GM12878 (cell line): ENCODE measurements around the gene JADE2. TPM values are rescaled to one million over a fixed set of nuclear protein-coding genes. Genes with fewer than 3 reads are reported as not detected.

ENCODE experiments used
- ATAC-seq: fragments of 200-7000 bp; cut with Tn5 transposase; 3 replicates; pipeline ENCODE4 v1.9.1; 2020; ENCODE audit warnings: mild to moderate bottlenecking, moderate library complexity
- BruUV-seq: library from RNA; stranded (reverse); fragments of 400-500 nt; replicated peaks from 2 replicates; lab custom pipeline; 2021; lab: Mats Ljungman, UMichigan
- CTCF ChIA-PET: fragments of 300-600 bp; sonication (Branson Sonifier 250); formaldehyde crosslinking; extraction: SDS; loops from one replicate; lab custom pipeline; 2021; ENCODE audit warnings: inconsistent platforms; lab: Yijun Ruan, JAX
- POLR2A ChIA-PET: fragments of 350-600 bp; formaldehyde crosslinking; extraction: SDS; loops from one replicate; lab custom pipeline; 2021; ENCODE audit warnings: inconsistent platforms; lab: Charles Lee
- RAD21 ChIA-PET: fragments of 300-600 bp; sonication (Branson Sonifier 250); formaldehyde crosslinking; loops from one replicate; lab custom pipeline; 2023; ENCODE audit warnings: antibody characterized with exemption; ENCODE audit not compliant: unreplicated experiment; lab: Charles Lee
- SMC1A ChIA-PET: fragments of 300-600 bp; sonication (Branson Sonifier 250); formaldehyde crosslinking; loops from one replicate; lab custom pipeline; 2023; ENCODE audit not compliant: unreplicated experiment, uncharacterized antibody; lab: Charles Lee
- DNase-seq: peaks from one replicate; pipeline ENCODE4 v3.0.0-alpha.2; 2011; ENCODE audit warnings: low read depth, low spot score
- FAIRE-seq: peaks from 3 replicates; lab custom pipeline; 2011; peaks lifted over from hg19 to GRCh38; lab: Jason Lieb, UNC
- H2AFZ ChIP-seq: 2 replicates; pipeline ENCODE4 v1.6.0; 2011; ENCODE audit warnings: low read depth, low read length, control low read depth; ENCODE audit not compliant: control insufficient read depth
- H3K27ac ChIP-seq: 2 replicates; pipeline ENCODE4 v1.5.1; 2011; ENCODE audit warnings: control low read depth; ENCODE audit not compliant: control insufficient read depth, insufficient read depth
- H3K27me3 ChIP-seq, 2 experiments: replicated peaks in 1 of 2; 2 replicates each; pipeline versions ENCODE4 v1.6.0 to v1.6.1; 2011; ENCODE audit warnings: low read length in 1 of 2; ENCODE audit not compliant: control insufficient read depth in 2 of 2, insufficient read depth in 2 of 2
- H3K36me3 ChIP-seq, 2 experiments: 2 replicates each; pipeline ENCODE4 v1.5.1; 2011; ENCODE audit warnings: low read length in 1 of 2; ENCODE audit not compliant: control insufficient read depth in 2 of 2, insufficient read depth in 2 of 2
- H3K4me1 ChIP-seq: 2 replicates; pipeline ENCODE4 v1.6.1; 2011; ENCODE audit warnings: mild to moderate bottlenecking, low read length, moderate library complexity, mixed read lengths; ENCODE audit not compliant: control insufficient read depth, insufficient read depth
- H3K4me2 ChIP-seq: 2 replicates; pipeline ENCODE4 v1.6.0; 2011; ENCODE audit warnings: control low read depth; ENCODE audit not compliant: control insufficient read depth, insufficient read depth
- H3K4me3 ChIP-seq: fragments of 200-600 bp; sonication (generic); 2 replicates; pipeline ENCODE4 v1.5.1; 2016
- H3K79me2 ChIP-seq: 2 replicates; pipeline ENCODE4 v1.6.0; 2011; ENCODE audit warnings: low read length; ENCODE audit not compliant: control insufficient read depth, insufficient read depth
- H3K9ac ChIP-seq: 2 replicates; pipeline ENCODE4 v1.8.0; 2011; ENCODE audit warnings: low read length, control low read depth, mixed read lengths; ENCODE audit not compliant: control insufficient read depth, insufficient read depth
- H3K9me3 ChIP-seq: replicated peaks from 3 replicates; pipeline ENCODE4 v1.5.1; 2011; ENCODE audit warnings: mild to moderate bottlenecking, low read length; ENCODE audit not compliant: control insufficient read depth, insufficient read depth
- H4K20me1 ChIP-seq: 2 replicates; pipeline ENCODE4 v1.6.0; 2011; ENCODE audit not compliant: control insufficient read depth, insufficient read depth
- CREB1 ChIP-seq: IDR thresholded peaks from 2 replicates; pipeline ENCODE4 v1.6.1; 2012; ENCODE audit warnings: low read depth, mild to moderate bottlenecking, inconsistent platforms
- HDGF ChIP-seq: fragments of 450-650 bp; IDR thresholded peaks from 2 replicates; pipeline ENCODE4 v1.6.1; 2016; ENCODE audit warnings: antibody characterized with exemption
- IKZF1 ChIP-seq: fragments of 450-650 bp; conservative IDR thresholded peaks from 2 replicates; pipeline ENCODE4 v1.6.1; 2017; ENCODE audit warnings: antibody characterized with exemption, mild to moderate bottlenecking
- IKZF2 ChIP-seq, 2 experiments: fragments of 450-650 bp; IDR thresholded peaks; 2 replicates each; pipeline ENCODE4 v1.6.1; 2017; ENCODE audit warnings: mild to moderate bottlenecking in 2 of 2, moderate library complexity in 2 of 2
- IRF4 ChIP-seq: IDR thresholded peaks from 2 replicates; pipeline ENCODE4 v1.6.1; 2011; ENCODE audit warnings: low read depth, low read length
- KAT2A ChIP-seq: conservative IDR thresholded peaks from 2 replicates; pipeline ENCODE4 v1.6.1; 2011; ENCODE audit warnings: low read depth, low read length; ENCODE audit not compliant: control insufficient read depth
- MXI1 ChIP-seq: fragments of 150-350 bp; IDR thresholded peaks from 2 replicates; pipeline ENCODE4 v1.6.1; 2011; ENCODE audit warnings: low read depth, mild to moderate bottlenecking, inconsistent platforms, low read length, improper control_type of control experiment
- MYC ChIP-seq: IDR thresholded peaks from 2 replicates; pipeline ENCODE4 v1.6.1; 2011; ENCODE audit warnings: mild to moderate bottlenecking, low read length, moderate library complexity, inconsistent platforms; ENCODE audit not compliant: insufficient read depth, insufficient replicate concordance, insufficient read length, severe bottlenecking
- PML ChIP-seq: IDR thresholded peaks from 2 replicates; pipeline ENCODE4 v1.6.1; 2012; ENCODE audit warnings: low read length, inconsistent platforms
- RUNX3 ChIP-seq: IDR thresholded peaks from 2 replicates; pipeline ENCODE4 v1.6.1; 2012; ENCODE audit warnings: low read length, inconsistent platforms
- SMAD5 ChIP-seq: IDR thresholded peaks from 2 replicates; pipeline ENCODE4 v1.6.1; 2016; ENCODE audit warnings: antibody characterized with exemption, low read depth
- SMC3 ChIP-seq: IDR thresholded peaks from 2 replicates; pipeline ENCODE4 v1.6.1; 2011; ENCODE audit warnings: low read length, improper control_type of control experiment, borderline replicate concordance
- TCF7 ChIP-seq: IDR thresholded peaks from 2 replicates; pipeline ENCODE4 v1.6.1; 2014; ENCODE audit warnings: antibody characterized with exemption, borderline replicate concordance
- YBX1 ChIP-seq: fragments of 450-650 bp; IDR thresholded peaks from 2 replicates; pipeline ENCODE4 v1.6.1; 2016; ENCODE audit warnings: antibody characterized with exemption
- ZBTB4 ChIP-seq: fragments of 450-650 bp; formaldehyde crosslinking; IDR thresholded peaks from 2 replicates; pipeline ENCODE4 v1.4.0; 2022; ENCODE audit warnings: mild to moderate bottlenecking, moderate library complexity
- ZNF622 ChIP-seq: fragments of 450-650 bp; IDR thresholded peaks from 2 replicates; pipeline ENCODE4 v1.6.1; 2017; ENCODE audit warnings: mild to moderate bottlenecking, inconsistent platforms
- ZZZ3 ChIP-seq: IDR thresholded peaks from 2 replicates; pipeline ENCODE4 v1.6.1; 2011; ENCODE audit warnings: low read depth; ENCODE audit not compliant: control insufficient read depth, insufficient read length
- WGBS: methylation state at CpG from one replicate; pipeline ENCODE4 v1.1.6; 2016; ENCODE audit warnings: low lambda C conversion rate; ENCODE audit not compliant: insufficient replicate concordance, insufficient coverage; ENCODE audit errors: missing lambda C conversion rate; 5-methylcytosine and 5-hydroxymethylcytosine counted together
- in situ Hi-C: fragments of 300-500 bp; cut with MboI; formaldehyde crosslinking; loops from 9 replicates; pipeline ENCODE4 v1.14.3; 2018; ENCODE audit warnings: mixed read lengths
- intact Hi-C: fragments of 100-400 bp; cut with micrococcal nuclease; formaldehyde crosslinking; loops from one replicate; pipeline ENCODE4 v1.14.2; 2022; ENCODE audit not compliant: unreplicated experiment
- polyA plus RNA-seq, 11 experiments: library from polyadenylated mRNA; depleted of rRNA in 4 of 11; unstranded in 6 of 11; stranded (reverse) in 5 of 11; fragments of >200 nt; fragmentation: Nextera tagmentation in 4 of 11; fragmentation: Illumina TruSeq in 1 of 11; extraction: Ambion mirVana in 4 of 11; extraction: Trizol in 1 of 11; gene quantifications; 1 replicate in 1 of 11; 2 replicates in 10 of 11; pipeline versions ENCODE4 v1.2.1 to v1.2.3, GENCODE V29; 2011 to 2016; ENCODE audit warnings: inconsistent platforms in 2 of 11, missing spikeins in 2 of 11, low read depth in 1 of 11
- total RNA-seq, 4 experiments: library from RNA; depleted of rRNA in 3 of 4; stranded (reverse); fragments of >200 nt in 3 of 4; fragmentation: Illumina TruSeq in 1 of 4; extraction: Trizol in 1 of 4; gene quantifications; 2 replicates each; pipeline versions ENCODE4 v1.2.1 to v1.2.3, GENCODE V29; 2013 to 2021
- TF ChIP-seq, protein P1 (sequence below): IDR thresholded peaks from 2 replicates; pipeline ENCODE4 v1.6.1; 2012; ENCODE audit warnings: low read depth, low read length, improper control_type of control experiment

The JADE2 gene
- total and polyA plus RNA-seq, 10 of the 15 experiments (the other 5 are each of a cell fraction or from before 2014, with no cell fraction given), result 1.5 to 67.0 (median 22.4) TPM

DNA sequence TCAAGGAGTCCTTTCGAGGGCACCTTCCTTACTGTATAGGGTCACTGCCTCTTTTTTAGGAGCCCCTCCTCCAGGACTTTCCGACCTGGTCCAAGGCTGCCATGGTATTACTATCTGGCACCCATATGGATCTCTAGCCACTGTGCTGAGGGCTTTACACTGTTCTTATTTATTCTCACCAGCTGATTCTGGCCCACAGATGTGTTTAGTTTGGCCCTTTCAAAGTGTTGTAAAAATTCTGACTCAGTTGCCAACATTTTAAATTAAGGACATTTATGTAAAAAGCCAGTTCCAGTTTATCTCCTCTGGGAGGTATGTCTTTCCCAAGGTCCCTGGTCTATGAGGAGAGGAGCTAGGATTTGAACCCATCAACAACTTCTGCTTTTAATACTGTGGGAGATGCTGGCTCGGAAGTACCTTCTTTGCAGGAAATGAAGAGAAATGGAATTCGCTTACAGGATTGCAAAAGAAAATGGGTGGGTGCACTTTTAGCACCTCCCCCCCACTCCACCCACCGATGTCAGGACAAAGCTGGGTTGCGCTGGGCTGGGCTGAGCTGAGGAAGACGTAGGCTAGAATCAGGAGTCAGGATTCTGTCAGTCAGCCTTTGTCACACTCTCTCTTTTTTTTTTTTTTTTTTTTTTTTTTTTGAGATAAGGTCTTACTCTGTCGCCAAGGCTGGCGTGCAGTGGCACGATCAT is 7.8 kb downstream of the JADE2 start:
- BruUV-seq, result no TSS peak
- ChIA-PET CTCF (interaction anchor here (0.5 to 12.2 kb wide), 4 partner anchors 11 to 307 kb away, joined by 3 to 145 read pairs (median 5); partner anchors contain the start of gene PPP2CA), RAD21 (interaction anchor here (0.6 to 11.0 kb wide), 4 partner anchors 10 to 229 kb away, joined by 3 to 144 read pairs (median 4); no protein-coding TSS in a partner anchor), SMC1A (interaction anchor here (0.7 to 13.4 kb wide), 4 partner anchors 10 to 230 kb away, joined by 3 to 148 read pairs (median 3); no protein-coding TSS in a partner anchor), POLR2A (interaction anchor here (1.0 to 3.2 kb wide), 3 partner anchors 11 to 122 kb away, joined by 4 to 15 read pairs (median 5); no protein-coding TSS in a partner anchor)
- Histone ChIP-seq H3K27ac (no peak overlapping the region), H2AFZ (no peak overlapping the region), H3K4me3 (no peak overlapping the region), H3K4me1 (peaks cover 27% of the 10 kb centered on the region), H3K4me2 (no peak overlapping the region), H3K9ac (no peak overlapping the region), H4K20me1 (no peaks in the 10 kb centered on the region; the same call in 1 of the 2 replicates), H3K27me3 (no peaks in the 10 kb centered on the region), H3K36me3 (peaks cover 8 to 18% of the 10 kb centered on the region in 2 experiments), H3K79me2 (peaks cover 88% of the 10 kb centered on the region), H3K9me3 (no peaks in the 10 kb centered on the region)
- ATAC-seq (no peak), FAIRE-seq (no peak), DNase-seq (no peak)
- no peak for TF ChIP-seq RUNX3
- no peak for TF ChIP-seq KAT2A
- TF ChIP-seq, protein P1, sequence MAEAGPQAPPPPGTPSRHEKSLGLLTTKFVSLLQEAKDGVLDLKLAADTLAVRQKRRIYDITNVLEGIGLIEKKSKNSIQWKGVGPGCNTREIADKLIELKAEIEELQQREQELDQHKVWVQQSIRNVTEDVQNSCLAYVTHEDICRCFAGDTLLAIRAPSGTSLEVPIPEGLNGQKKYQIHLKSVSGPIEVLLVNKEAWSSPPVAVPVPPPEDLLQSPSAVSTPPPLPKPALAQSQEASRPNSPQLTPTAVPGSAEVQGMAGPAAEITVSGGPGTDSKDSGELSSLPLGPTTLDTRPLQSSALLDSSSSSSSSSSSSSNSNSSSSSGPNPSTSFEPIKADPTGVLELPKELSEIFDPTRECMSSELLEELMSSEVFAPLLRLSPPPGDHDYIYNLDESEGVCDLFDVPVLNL, result no peak
- TF ChIP-seq TCF7, result no peak
- no peak for TF ChIP-seq IKZF2 (IDR thresholded peaks at IDR 0.05)
- no peak for TF ChIP-seq IKZF1
- TF ChIP-seq MXI1, result no peak
- TF ChIP-seq HDGF, result no peak
- no peak for TF ChIP-seq ZZZ3
- TF ChIP-seq ZNF622, result no peak
- TF ChIP-seq MYC, result no peak
- TF ChIP-seq PML, result no peak
- no peak for TF ChIP-seq SMAD5
- TF ChIP-seq YBX1, result no peak
- no peak for TF ChIP-seq IRF4
- no peak for TF ChIP-seq CREB1
- no peak for TF ChIP-seq SMC3
- no peak for TF ChIP-seq ZBTB4 (CRISPR knock-in tag)
- in situ Hi-C loops, result no loop called here
- WGBS, result 73% methylated on average over 8 of the region's 10 CpGs
- intact Hi-C loops, result no loop called here
